AG04450 (cell line): ENCODE results near the gene GET4. TPM values are rescaled to one million over a fixed set of nuclear protein-coding genes. Genes with fewer than 3 reads are reported as not detected.

Experiments
- CTCF ChIA-PET: fragments of 300-600, 350-600 bp; formaldehyde crosslinking; extraction: SDS; loops from one replicate; lab custom pipeline; 2022; ENCODE audit warnings: antibody characterized with exemption, inconsistent platforms; lab: Charles Lee
- POLR2A ChIA-PET: fragments of 350-600 bp; formaldehyde crosslinking; extraction: SDS; loops from one replicate; lab custom pipeline; 2021; ENCODE audit warnings: antibody characterized with exemption, inconsistent platforms; lab: Yijun Ruan, JAX
- DNase-seq: peaks from one replicate; pipeline ENCODE4 v3.0.0-alpha.2; 2011; ENCODE audit warnings: low read depth, low spot score
- H3K27ac ChIP-seq: one replicate; pipeline ENCODE4 v1.5.1; 2012; ENCODE audit warnings: low read depth, low read length, control low read depth
- H3K27me3 ChIP-seq: one replicate; pipeline ENCODE4 v1.6.0; 2012; ENCODE audit warnings: low read length; ENCODE audit not compliant: control insufficient read depth, insufficient read depth
- H3K4me3 ChIP-seq: 2 replicates; pipeline ENCODE4 v1.5.1; 2011; ENCODE audit warnings: mild to moderate bottlenecking, low read depth, low read length, control low read depth
- H3K9me3 ChIP-seq: 2 replicates; pipeline ENCODE4 v1.5.1; 2012; ENCODE audit warnings: low read length; ENCODE audit not compliant: control insufficient read depth, insufficient read depth
- CTCF ChIP-seq: IDR thresholded peaks from 2 replicates; pipeline ENCODE4 v1.5.1; 2011; ENCODE audit warnings: low read depth, low read length, control low read depth, inconsistent platforms
- polyA plus RNA-seq: library from polyadenylated mRNA; depleted of rRNA; stranded (reverse); fragments of >200 nt; gene quantifications from 2 replicates; pipeline ENCODE4 v1.2.3, GENCODE V29; 2011

The GET4 gene
- polyA plus RNA-seq, 1 experiment: 13.9 TPM

- DNase-seq: no peak
- Histone ChIP-seq H3K4me3 (peak overlapping the region; percentile 92), H3K27me3 (no peaks in the 10 kb centered on the region), H3K9me3 (no peaks in the 10 kb centered on the region; the same call in 1 of the 2 replicates), H3K27ac (peak overlapping the region; percentile 61)
- CTCF ChIA-PET: no interaction called here
- POLR2A ChIA-PET: interaction anchor here (0.7 to 1.4 kb wide), 2 partner anchors 98 to 486 kb away, joined by 3 read pairs; partner anchors contain the start of gene COX19
- TF ChIP-seq CTCF: no peak
Observed at GRCh38 chr7:876972-877311, 588 bp downstream of the GET4 start.

- H3K9me3 ChIP-seq: no peaks in the 10 kb centered on the region; the same call in 1 of the 2 replicates
- TF ChIP-seq CTCF: no peak
- H3K4me3 ChIP-seq: peak overlapping the region; percentile 92
- DNase-seq: no peak
- peak overlapping the region; percentile 61 for H3K27ac ChIP-seq
- no peaks in the 10 kb centered on the region for H3K27me3 ChIP-seq
- ChIA-PET CTCF (no interaction called here), POLR2A (interaction anchor here (1.4 kb wide), 1 partner anchor 97 kb away, joined by 3 read pairs; the partner anchor contains the start of gene COX19)
Observed at GRCh38 chr7:877312-878232, 1.2 kb downstream of the GET4 start.

GRCh38 chr7:879093-879492 lies 2.7 kb downstream of the GET4 start:
- no peak overlapping the region for H3K4me3 ChIP-seq
- H3K27ac ChIP-seq: no peak overlapping the region
- ChIA-PET CTCF (interaction anchor here (0.7 kb wide), 1 partner anchor 567 kb away, joined by 5 read pairs; no protein-coding TSS in a partner anchor), POLR2A (no interaction called here)
- no peaks in the 10 kb centered on the region; the same call in 1 of the 2 replicates for H3K9me3 ChIP-seq
- no peak for TF ChIP-seq CTCF
- no peaks in the 10 kb centered on the region for H3K27me3 ChIP-seq
- no peak for DNase-seq

GRCh38 chr7:879706-880105 lies 3.4 kb downstream of the GET4 start:
- DNase-seq: no peak
- POLR2A ChIA-PET: interaction anchor here (0.6 kb wide), 1 partner anchor 13 kb away, joined by 3 read pairs; no protein-coding TSS in a partner anchor
- Histone ChIP-seq H3K9me3 (no peaks in the 10 kb centered on the region; the same call in 1 of the 2 replicates), H3K27ac (no peak overlapping the region), H3K4me3 (no peak overlapping the region), H3K27me3 (no peaks in the 10 kb centered on the region)
- TF ChIP-seq CTCF: no peak
- CTCF ChIA-PET: no interaction called here

GRCh38 chr7:880450-880849 lies 4.1 kb downstream of the GET4 start:
- Histone ChIP-seq H3K27ac (no peak overlapping the region), H3K27me3 (no peaks in the 10 kb centered on the region), H3K4me3 (no peak overlapping the region), H3K9me3 (no peaks in the 10 kb centered on the region; the same call in 1 of the 2 replicates)
- ChIA-PET CTCF (no interaction called here), POLR2A (no interaction called here)
- no peak for TF ChIP-seq CTCF
- no peak for DNase-seq
